Measurements from ENCODE around the gene ZNF813.
"Not testable (repeated sequence)": the region's sequence is repeated elsewhere in the genome, so short reads cannot be mapped to it uniquely, and the experiment has no call there.

The ZNF813 gene

GRCh38 chr19:53447196-53447595 is 20.3 kb upstream of the ZNF813 start:
- not testable (repeated sequence) for DNase-seq (ENCODE audit: low read depth, low spot score); H3K36me3 ChIP-seq (ENCODE audit: control insufficient read depth, insufficient read depth, low read length); H3K27ac ChIP-seq (ENCODE audit: low read length); H3K4me3 ChIP-seq (ENCODE audit: low read length); H3K4me1 ChIP-seq (ENCODE audit: control insufficient read depth, insufficient read depth, low read length); H3K27me3 ChIP-seq (ENCODE audit: control insufficient read depth, insufficient read depth, low read length); H3K9me3 ChIP-seq (ENCODE audit: control insufficient read depth, insufficient read depth, low read length)
- WGBS (ENCODE audit: insufficient coverage, insufficient read length) = no CpG with 5 or more reads among the region's 5 CpGs

- no peak for DNase-seq (ENCODE audit: low read depth, low spot score)
- H3K36me3 ChIP-seq (ENCODE audit: control insufficient read depth, insufficient read depth, low read length) = peaks cover 27% of the 10 kb centered on the region; the same call in 1 of the 2 replicates
- no CpG with 5 or more reads among the region's 9 CpGs for WGBS (ENCODE audit: insufficient coverage, insufficient read length)
- peaks cover 2% of the 10 kb centered on the region for H3K9me3 ChIP-seq (ENCODE audit: control insufficient read depth, insufficient read depth, low read length)
- no peak overlapping the region for H3K27ac ChIP-seq (ENCODE audit: low read length)
- H3K4me3 ChIP-seq (ENCODE audit: low read length) = no peak overlapping the region
- no peaks in the 10 kb centered on the region for H3K27me3 ChIP-seq (ENCODE audit: control insufficient read depth, insufficient read depth, low read length)
- no peaks in the 10 kb centered on the region for H3K4me1 ChIP-seq (ENCODE audit: control insufficient read depth, insufficient read depth, low read length)
Observed at GRCh38 chr19:53455828-53456227, 11.7 kb upstream of the ZNF813 start.

- not testable (repeated sequence) for H3K4me1 ChIP-seq (ENCODE audit: control insufficient read depth, insufficient read depth, low read length); H3K9me3 ChIP-seq (ENCODE audit: control insufficient read depth, insufficient read depth, low read length); DNase-seq (ENCODE audit: low read depth, low spot score); H3K4me3 ChIP-seq (ENCODE audit: low read length); H3K27me3 ChIP-seq (ENCODE audit: control insufficient read depth, insufficient read depth, low read length); H3K27ac ChIP-seq (ENCODE audit: low read length)
- WGBS (ENCODE audit: insufficient coverage, insufficient read length) = no CpG with 5 or more reads among the region's 11 CpGs
- H3K36me3 ChIP-seq (ENCODE audit: control insufficient read depth, insufficient read depth, low read length) = peaks cover 14% of the 10 kb centered on the region; the same call in 1 of the 2 replicates
Observed at GRCh38 chr19:53460131-53460721, 7.3 kb upstream of the ZNF813 start.

GRCh38 chr19:53461866-53462265 is 5.7 kb upstream of the ZNF813 start:
- Histone ChIP-seq H3K4me3 (ENCODE audit: low read length) (no peak overlapping the region), H3K27me3 (ENCODE audit: control insufficient read depth, insufficient read depth, low read length) (no peaks in the 10 kb centered on the region), H3K27ac (ENCODE audit: low read length) (no peak overlapping the region), H3K4me1 (ENCODE audit: control insufficient read depth, insufficient read depth, low read length) (no peaks in the 10 kb centered on the region), H3K9me3 (ENCODE audit: control insufficient read depth, insufficient read depth, low read length) (peaks cover under 1% of the 10 kb centered on the region; the same call in 1 of the 2 replicates), H3K36me3 (ENCODE audit: control insufficient read depth, insufficient read depth, low read length) (peaks cover 1% of the 10 kb centered on the region; the same call in 1 of the 2 replicates)
- no CpG with 5 or more reads among the region's 6 CpGs for whole genome bisulfite sequencing (ENCODE audit: insufficient coverage, insufficient read length)
- no peak for DNase-seq (ENCODE audit: low read depth, low spot score)

GRCh38 chr19:53462861-53463260 is 4.7 kb upstream of the ZNF813 start:
- no peaks in the 10 kb centered on the region for H3K27me3 ChIP-seq (ENCODE audit: control insufficient read depth, insufficient read depth, low read length)
- no peaks in the 10 kb centered on the region for H3K4me1 ChIP-seq (ENCODE audit: control insufficient read depth, insufficient read depth, low read length)
- no peak overlapping the region for H3K27ac ChIP-seq (ENCODE audit: low read length)
- no peaks in the 10 kb centered on the region for H3K36me3 ChIP-seq (ENCODE audit: control insufficient read depth, insufficient read depth, low read length)
- no CpG with 5 or more reads among the region's 14 CpGs for WGBS (ENCODE audit: insufficient coverage, insufficient read length)
- H3K9me3 ChIP-seq (ENCODE audit: control insufficient read depth, insufficient read depth, low read length) = no peaks in the 10 kb centered on the region
- no peak for DNase-seq (ENCODE audit: low read depth, low spot score)
- peak overlapping the region; percentile 43; the same call in 1 of the 2 replicates for H3K4me3 ChIP-seq (ENCODE audit: low read length)

GRCh38 chr19:53463263-53463662 is 4.3 kb upstream of the ZNF813 start:
- DNase-seq (ENCODE audit: low read depth, low spot score) = peak; percentile 41
- H3K27me3 ChIP-seq (ENCODE audit: control insufficient read depth, insufficient read depth, low read length) = no peaks in the 10 kb centered on the region
- H3K4me3 ChIP-seq (ENCODE audit: low read length) = peak overlapping the region; percentile 43; the same call in 1 of the 2 replicates
- no peaks in the 10 kb centered on the region for H3K9me3 ChIP-seq (ENCODE audit: control insufficient read depth, insufficient read depth, low read length)
- H3K27ac ChIP-seq (ENCODE audit: low read length) = no peak overlapping the region
- no peaks in the 10 kb centered on the region for H3K36me3 ChIP-seq (ENCODE audit: control insufficient read depth, insufficient read depth, low read length)
- no peaks in the 10 kb centered on the region for H3K4me1 ChIP-seq (ENCODE audit: control insufficient read depth, insufficient read depth, low read length)
- no CpG with 5 or more reads among the region's 19 CpGs for WGBS (ENCODE audit: insufficient coverage, insufficient read length)

GRCh38 chr19:53466726-53467484 is 628 bp upstream of the ZNF813 start:
- Histone ChIP-seq H3K4me3 (ENCODE audit: low read length) (peak overlapping the region; percentile 88), H3K36me3 (ENCODE audit: control insufficient read depth, insufficient read depth, low read length) (no peaks in the 10 kb centered on the region), H3K27me3 (ENCODE audit: control insufficient read depth, insufficient read depth, low read length) (no peaks in the 10 kb centered on the region), H3K4me1 (ENCODE audit: control insufficient read depth, insufficient read depth, low read length) (no peaks in the 10 kb centered on the region; the same call in 1 of the 2 replicates), H3K27ac (ENCODE audit: low read length) (no peak overlapping the region), H3K9me3 (ENCODE audit: control insufficient read depth, insufficient read depth, low read length) (no peaks in the 10 kb centered on the region)
- DNase-seq (ENCODE audit: low read depth, low spot score) = no peak
- WGBS (ENCODE audit: insufficient coverage, insufficient read length) = no CpG with 5 or more reads among the region's 31 CpGs

- not testable (repeated sequence) for DNase-seq (ENCODE audit: low read depth, low spot score); H3K4me1 ChIP-seq (ENCODE audit: control insufficient read depth, insufficient read depth, low read length); H3K27ac ChIP-seq (ENCODE audit: low read length); H3K36me3 ChIP-seq (ENCODE audit: control insufficient read depth, insufficient read depth, low read length); H3K27me3 ChIP-seq (ENCODE audit: control insufficient read depth, insufficient read depth, low read length); H3K9me3 ChIP-seq (ENCODE audit: control insufficient read depth, insufficient read depth, low read length)
- H3K4me3 ChIP-seq (ENCODE audit: low read length) = peak overlapping the region; percentile 88; the same call in 1 of the 2 replicates
- WGBS (ENCODE audit: insufficient coverage, insufficient read length) = no CpG with 5 or more reads among the region's 8 CpGs
Observed at GRCh38 chr19:53468628-53469027, 1.1 kb downstream of the ZNF813 start.

GRCh38 chr19:53471916-53472315 is 4.4 kb downstream of the ZNF813 start:
- Histone ChIP-seq H3K36me3 (ENCODE audit: control insufficient read depth, insufficient read depth, low read length) (no peaks in the 10 kb centered on the region; the same call in 1 of the 2 replicates), H3K9me3 (ENCODE audit: control insufficient read depth, insufficient read depth, low read length) (no peaks in the 10 kb centered on the region), H3K4me1 (ENCODE audit: control insufficient read depth, insufficient read depth, low read length) (no peaks in the 10 kb centered on the region; the same call in 1 of the 2 replicates), H3K27ac (ENCODE audit: low read length) (no peak overlapping the region), H3K4me3 (ENCODE audit: low read length) (no peak overlapping the region), H3K27me3 (ENCODE audit: control insufficient read depth, insufficient read depth, low read length) (no peaks in the 10 kb centered on the region)
- DNase-seq (ENCODE audit: low read depth, low spot score) = no peak
- WGBS (ENCODE audit: insufficient coverage, insufficient read length) = no CpG with 5 or more reads among the region's 7 CpGs

- not testable (repeated sequence) for H3K27ac ChIP-seq (ENCODE audit: low read length); H3K4me1 ChIP-seq (ENCODE audit: control insufficient read depth, insufficient read depth, low read length); H3K36me3 ChIP-seq (ENCODE audit: control insufficient read depth, insufficient read depth, low read length); DNase-seq (ENCODE audit: low read depth, low spot score); H3K27me3 ChIP-seq (ENCODE audit: control insufficient read depth, insufficient read depth, low read length); H3K9me3 ChIP-seq (ENCODE audit: control insufficient read depth, insufficient read depth, low read length); H3K4me3 ChIP-seq (ENCODE audit: low read length)
- no CpG with 5 or more reads among the region's 1 CpG for WGBS (ENCODE audit: insufficient coverage, insufficient read length)
Observed at GRCh38 chr19:53474832-53475231, 7.3 kb downstream of the ZNF813 start.
